ENCODE measurements around the gene CYTH1.
A peak's percentile ranks its signal among the peaks of the same experiment; 100 is the strongest.

Gene CYTH1

GRCh38 chr17:78715876-78716275 lies 66.2 kb downstream of the CYTH1 start:
- no peak for DNase-seq (ENCODE audit: low spot score)

GRCh38 chr17:78715000-78715771 lies 66.9 kb downstream of the CYTH1 start:
- no peak for DNase-seq (ENCODE audit: low spot score)

- DNase-seq (ENCODE audit: low spot score) = no peak
Measured at GRCh38 chr17:78714534-78714933, 67.5 kb downstream of the CYTH1 start.

- DNase-seq (ENCODE audit: low spot score) = no peak
Measured at GRCh38 chr17:78712043-78712442, 70.0 kb downstream of the CYTH1 start.

DNA sequence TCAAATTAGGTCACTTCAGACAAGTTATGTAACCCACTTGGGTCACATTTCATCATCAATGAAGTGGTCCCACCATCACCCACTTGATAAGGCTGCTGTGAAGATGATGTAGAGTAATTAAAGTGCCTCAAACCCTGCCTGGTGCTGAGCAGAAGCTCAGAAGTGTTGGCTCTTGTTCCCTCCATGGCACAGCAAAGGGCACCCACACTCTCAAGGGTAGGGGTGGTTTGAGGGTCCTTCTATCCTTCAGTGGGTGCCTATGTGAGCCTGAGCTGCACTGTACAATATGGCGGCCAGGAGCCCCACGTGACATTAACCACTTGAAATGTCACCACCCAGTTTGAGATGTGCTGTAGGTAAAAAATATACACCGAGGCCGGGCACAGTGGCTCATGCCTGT lies 71.5 kb downstream of the CYTH1 start:
- DNase-seq (ENCODE audit: low spot score) = no peak

GRCh38 chr17:78709751-78710181 lies 72.3 kb downstream of the CYTH1 start:
- no peak for DNase-seq (ENCODE audit: low spot score)

DNA sequence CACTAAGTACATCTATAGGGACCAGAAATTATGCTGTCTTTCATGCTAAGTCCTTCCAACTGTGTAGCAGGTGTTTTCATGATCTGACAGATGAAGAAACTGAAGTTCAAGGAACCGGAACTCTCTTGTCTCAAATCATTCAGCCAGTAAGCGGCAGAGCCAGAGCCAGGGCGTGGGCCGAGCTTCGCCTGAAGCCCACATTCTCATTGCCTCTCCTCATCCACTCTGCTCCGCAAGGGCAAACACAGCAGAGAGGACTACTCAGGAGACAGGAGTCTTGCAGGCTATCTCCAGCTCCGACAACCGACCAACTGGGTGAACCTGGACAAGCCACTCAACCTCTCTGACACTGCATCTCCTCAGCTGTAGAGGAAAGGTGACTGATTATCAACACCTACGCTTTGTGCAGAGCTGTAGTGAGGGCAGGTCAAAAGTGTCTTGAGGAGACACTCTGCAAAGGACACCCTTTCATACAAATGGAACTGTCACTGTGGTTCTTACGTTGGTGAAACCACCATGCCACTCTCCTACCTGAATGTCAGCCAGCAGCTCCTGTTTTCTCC lies 72.9 kb downstream of the CYTH1 start:
- no peak for DNase-seq (ENCODE audit: low spot score)

GRCh38 chr17:78708510-78708973 lies 73.5 kb downstream of the CYTH1 start:
- DNase-seq (ENCODE audit: low spot score) = peak; percentile 78

- DNase-seq (ENCODE audit: low spot score) = no peak
Measured at GRCh38 chr17:78707923-78708322, 74.2 kb downstream of the CYTH1 start.

DNA sequence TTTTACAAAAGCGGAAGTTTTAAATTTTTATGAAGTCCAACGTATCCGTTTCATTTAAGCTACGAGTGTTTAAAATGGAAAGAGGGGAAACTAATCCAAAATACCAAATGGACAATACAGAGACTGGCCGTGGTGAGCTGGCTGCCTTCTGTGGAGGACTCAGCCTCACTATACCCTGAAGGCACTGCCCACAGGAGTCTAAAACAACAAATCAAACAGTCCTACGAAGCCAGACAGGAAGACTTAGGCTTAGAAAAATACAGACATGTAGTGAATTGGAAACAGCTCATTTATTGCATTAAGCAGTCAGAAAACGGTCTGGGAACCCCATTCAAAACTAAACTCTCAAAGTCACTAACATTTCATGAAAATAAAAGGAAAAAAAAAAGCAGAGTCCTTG lies 75.1 kb downstream of the CYTH1 start:
- no peak for DNase-seq (ENCODE audit: low spot score)

- DNase-seq (ENCODE audit: low spot score) = no peak
Measured at GRCh38 chr17:78706271-78706915, 75.7 kb downstream of the CYTH1 start.

- no peak for DNase-seq (ENCODE audit: low spot score)
Measured at GRCh38 chr17:78705071-78705470, 77.0 kb downstream of the CYTH1 start.

DNA sequence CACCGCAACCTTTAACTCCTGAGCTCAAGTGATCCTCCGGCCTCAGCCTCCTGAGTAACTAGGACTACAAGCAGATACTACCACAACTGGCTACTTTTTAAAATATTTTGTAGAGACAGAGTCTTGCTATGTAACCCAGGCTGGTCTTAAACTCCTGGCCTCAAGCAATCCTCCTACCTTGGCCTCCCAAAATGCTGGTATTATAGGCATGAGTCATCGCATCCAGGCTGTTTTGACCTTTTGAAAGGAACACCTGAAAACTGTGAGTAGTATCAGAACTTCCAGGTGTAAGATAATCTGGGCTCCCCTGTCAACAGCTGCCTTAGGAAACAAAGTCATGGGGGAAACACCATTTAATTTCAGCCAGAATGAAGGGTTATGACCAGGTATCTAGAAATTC lies 77.5 kb downstream of the CYTH1 start:
- DNase-seq (ENCODE audit: low spot score) = no peak

DNA sequence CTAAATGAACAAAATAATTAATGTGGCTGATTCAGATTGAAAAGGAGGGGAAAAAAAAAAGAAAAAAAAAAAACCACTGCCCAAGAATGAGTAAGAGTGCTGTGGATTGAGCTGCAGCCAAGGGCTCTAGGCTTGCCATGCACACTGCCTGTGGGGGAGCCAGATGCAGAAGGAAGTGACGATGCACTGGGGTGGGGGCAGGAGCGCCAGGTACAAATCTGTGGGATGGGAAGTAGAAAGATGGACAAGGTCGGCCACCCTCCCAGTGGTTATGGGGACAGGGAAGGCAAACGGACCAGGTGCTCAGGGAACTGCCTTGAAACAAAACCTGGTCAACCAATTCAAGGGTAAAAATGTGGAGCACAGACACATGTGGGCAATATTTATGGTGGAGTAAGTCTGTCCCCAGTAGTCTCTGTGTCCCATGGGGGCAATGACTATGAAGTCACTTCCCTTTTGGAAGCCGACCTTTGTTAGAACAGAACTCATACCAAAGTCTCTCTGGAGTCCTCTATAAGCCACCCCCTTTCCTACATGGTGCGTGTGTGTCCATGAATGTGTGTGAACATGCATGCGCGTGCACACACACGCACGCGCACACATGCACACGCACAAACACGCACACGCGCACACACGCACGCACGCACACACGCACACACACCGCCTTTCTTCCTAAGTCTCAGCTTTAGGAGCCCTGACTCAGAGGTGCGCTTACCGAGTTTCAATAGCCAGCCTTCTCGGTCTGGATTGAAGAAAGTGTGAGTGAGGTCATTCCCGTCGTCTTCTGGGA lies 84.3 kb downstream of the CYTH1 start:
- DNase-seq (ENCODE audit: low spot score) = peak; percentile 56

GRCh38 chr17:78697122-78697521 lies 85.0 kb downstream of the CYTH1 start:
- DNase-seq (ENCODE audit: low spot score) = no peak

DNA sequence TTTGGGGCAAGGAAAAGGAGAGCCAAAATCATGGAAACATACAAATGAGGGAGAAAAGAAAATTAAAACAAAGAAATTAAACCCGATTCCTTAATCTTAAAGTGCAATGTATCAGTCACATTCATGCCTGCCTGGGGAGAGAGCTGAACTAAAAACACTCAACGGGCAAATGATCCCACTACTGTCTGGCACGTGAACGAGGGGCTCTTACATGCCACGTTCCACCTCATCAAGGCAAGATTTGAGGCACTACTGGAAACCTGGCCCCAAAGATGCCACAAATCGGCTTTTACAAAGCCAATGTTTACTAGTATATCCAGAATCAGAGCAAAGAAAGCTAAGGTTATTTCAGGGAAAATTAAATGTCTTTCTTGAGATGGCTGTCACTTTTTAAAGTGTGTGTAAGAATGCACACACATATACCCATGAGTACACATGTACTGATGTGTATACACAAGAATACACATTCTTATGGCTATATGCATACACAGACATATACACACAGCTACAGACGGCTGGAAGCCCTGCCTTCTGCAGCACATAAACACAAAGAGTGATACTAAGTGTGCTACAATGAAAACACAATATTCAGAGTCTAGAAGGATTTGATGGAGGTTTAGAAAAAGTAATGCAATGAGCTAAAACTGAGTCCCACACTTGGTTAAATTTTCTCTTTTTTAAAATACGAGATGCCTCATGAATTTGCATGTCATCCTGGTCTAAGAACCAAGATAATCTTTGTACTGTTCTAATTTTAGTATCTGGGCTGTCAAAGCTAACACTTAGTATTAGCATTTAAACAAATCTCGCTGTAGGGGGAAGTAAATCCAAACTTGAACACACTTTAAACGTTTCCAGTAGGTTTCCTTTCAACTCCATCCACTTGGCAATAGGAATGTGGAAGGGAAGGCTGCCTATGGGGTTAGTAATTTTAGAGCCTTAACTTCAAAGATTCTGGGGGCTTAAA lies 85.8 kb downstream of the CYTH1 start:
- no peak for DNase-seq (ENCODE audit: low spot score)

DNA sequence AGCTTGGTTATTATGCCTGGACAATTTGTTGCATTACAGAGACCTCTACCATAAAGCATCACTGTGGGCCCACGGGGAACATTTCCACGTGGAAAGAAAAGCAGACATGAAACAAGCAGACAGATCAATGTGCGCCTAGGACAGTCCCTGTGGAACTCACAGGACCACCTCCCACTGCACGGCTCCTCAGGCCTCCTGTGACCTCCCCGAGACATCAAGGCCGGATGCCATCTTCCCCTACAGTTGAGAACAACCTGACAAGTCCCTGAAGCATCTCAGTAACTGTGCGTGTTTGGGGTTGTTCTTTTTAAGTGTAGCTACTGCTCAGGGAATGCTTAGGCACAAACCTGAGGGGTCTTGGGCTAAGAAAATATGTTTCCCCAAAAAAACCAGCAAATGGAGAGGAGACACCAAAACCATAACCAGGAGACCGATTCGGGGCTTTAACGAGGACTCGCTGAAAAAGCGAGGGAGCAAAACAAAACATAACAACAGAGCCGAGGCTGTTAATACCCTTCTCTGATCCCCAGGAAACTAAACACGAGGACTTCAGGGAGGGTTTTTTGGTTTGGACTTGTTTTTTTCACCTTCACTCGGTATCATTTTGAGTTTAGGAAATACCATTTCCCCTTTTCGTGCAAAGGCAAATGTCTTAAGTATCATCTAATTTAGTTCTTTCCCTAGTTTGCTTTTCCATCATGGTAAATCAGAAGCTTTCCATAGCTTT lies 87.1 kb downstream of the CYTH1 start:
- DNase-seq (ENCODE audit: low spot score) = no peak

GRCh38 chr17:78693346-78694083 lies 88.6 kb downstream of the CYTH1 start:
- DNase-seq (ENCODE audit: low spot score) = no peak

DNA sequence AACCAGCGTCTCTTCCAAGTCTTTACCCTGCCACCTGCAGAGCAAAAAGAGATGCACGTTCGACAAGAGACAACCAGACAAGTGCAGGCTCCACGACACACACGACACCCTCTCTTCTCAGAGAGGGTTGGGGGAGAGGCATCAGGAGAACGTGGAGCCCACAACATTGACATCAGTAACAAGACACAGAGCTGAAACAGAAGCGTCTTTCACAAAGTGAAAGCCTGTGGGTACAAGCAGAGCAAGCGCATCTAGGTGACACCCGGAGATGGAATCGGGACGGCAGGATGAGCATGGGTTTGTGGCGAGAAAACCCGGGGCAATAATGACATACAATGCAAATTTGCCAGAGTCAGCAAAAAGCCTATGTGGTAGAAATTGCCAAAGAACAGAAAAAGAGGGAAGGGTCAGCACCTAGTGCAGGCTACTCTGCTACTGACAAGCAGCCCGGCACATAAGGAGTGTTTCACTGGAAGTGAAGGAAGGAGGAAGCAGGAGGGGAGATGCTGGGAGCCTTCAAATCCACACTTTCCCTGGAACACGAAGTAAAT lies 89.5 kb downstream of the CYTH1 start:
- DNase-seq (ENCODE audit: low spot score) = peak; percentile 26

- no peak for DNase-seq (ENCODE audit: low spot score)
Measured at GRCh38 chr17:78689029-78689428, 93.0 kb downstream of the CYTH1 start.

Data from left forelimb (tissue), 1 donor.